GM10847 (cell line): ENCODE results near the gene SOX1.

ENCODE experiments used
- POLR2A ChIP-seq: IDR thresholded peaks from 2 replicates; pipeline ENCODE4 v1.6.1; 2011; ENCODE audit not compliant: insufficient read length; ENCODE audit errors: extremely low read depth

The SOX1 gene

DNA sequence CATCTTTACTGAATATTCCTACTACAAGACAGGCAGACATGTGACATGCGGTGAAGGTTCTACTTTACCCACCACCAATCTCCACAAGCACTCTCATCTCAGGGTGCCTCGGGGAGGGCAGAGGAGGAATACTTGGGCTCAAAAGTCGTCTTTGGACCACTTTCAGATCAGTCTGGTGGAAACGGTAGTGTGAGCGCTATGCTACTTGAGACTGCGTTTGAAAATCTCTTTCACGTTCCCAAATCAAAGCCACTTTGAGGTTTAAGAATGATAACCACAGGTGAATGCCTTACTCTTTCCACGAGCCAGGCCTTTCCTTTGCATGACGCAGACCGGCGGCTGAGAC is 1.5 kb upstream of the SOX1 start:
- no peak for TF ChIP-seq POLR2A

DNA sequence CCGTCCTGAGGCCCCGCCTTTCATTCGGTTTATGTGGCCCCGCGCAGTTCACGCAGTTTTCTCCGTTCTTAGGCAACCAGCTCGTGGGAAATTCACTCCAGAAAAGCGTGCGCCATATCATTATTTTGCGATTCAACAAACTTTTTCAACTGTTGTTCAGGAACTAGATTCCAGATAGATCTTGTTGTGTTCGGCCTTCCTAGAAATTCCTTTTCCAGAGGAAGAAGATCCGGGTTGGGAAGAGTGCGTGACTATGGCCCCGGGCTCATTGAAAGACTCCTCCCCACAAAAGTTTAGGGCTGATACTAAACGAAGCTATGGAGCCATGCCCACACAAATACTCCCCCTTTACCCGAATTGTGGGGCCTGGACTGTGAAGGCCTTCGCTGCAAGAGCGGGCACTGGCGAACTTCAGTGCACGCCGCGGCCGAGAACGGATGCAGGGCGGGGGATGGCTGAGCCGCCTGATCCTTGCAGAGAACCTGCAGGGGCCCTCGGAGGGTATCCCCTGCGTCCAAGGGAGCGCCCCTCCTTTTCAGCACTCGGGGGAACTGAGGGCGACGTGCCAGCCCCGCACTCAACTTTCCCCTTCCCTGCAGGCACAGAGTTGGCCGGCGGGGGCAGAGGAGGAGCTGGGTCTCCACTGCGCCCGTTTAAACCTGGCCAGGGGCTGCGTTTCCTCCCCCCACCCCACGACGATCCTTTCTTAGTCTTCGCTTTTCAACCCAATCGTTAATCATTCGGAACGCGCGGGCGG is 904 bp upstream of the SOX1 start:
- no peak for TF ChIP-seq POLR2A

GRCh38 chr13:112066624-112067004 is 335 bp upstream of the SOX1 start:
- no peak for TF ChIP-seq POLR2A

DNA sequence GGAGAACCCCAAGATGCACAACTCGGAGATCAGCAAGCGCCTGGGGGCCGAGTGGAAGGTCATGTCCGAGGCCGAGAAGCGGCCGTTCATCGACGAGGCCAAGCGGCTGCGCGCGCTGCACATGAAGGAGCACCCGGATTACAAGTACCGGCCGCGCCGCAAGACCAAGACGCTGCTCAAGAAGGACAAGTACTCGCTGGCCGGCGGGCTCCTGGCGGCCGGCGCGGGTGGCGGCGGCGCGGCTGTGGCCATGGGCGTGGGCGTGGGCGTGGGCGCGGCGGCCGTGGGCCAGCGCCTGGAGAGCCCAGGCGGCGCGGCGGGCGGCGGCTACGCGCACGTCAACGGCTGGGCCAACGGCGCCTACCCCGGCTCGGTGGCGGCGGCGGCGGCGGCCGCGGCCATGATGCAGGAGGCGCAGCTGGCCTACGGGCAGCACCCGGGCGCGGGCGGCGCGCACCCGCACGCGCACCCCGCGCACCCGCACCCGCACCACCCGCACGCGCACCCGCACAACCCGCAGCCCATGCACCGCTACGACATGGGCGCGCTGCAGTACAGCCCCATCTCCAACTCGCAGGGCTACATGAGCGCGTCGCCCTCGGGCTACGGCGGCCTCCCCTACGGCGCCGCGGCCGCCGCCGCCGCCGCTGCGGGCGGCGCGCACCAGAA is 1.1 kb downstream of the SOX1 start:
- TF ChIP-seq POLR2A: no peak

DNA sequence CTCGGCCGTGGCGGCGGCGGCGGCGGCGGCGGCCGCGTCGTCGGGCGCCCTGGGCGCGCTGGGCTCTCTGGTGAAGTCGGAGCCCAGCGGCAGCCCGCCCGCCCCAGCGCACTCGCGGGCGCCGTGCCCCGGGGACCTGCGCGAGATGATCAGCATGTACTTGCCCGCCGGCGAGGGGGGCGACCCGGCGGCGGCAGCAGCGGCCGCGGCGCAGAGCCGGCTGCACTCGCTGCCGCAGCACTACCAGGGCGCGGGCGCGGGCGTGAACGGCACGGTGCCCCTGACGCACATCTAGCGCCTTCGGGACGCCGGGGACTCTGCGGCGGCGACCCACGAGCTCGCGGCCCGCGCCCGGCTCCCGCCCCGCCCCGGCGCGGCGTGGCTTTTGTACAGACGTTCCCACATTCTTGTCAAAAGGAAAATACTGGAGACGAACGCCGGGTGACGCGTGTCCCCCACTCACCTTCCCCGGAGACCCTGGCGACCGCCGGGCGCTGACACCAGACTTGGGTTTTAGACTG is 1.7 kb downstream of the SOX1 start:
- no peak for TF ChIP-seq POLR2A

- no peak for TF ChIP-seq POLR2A
These were observed 2.3 kb downstream of the SOX1 start for GRCh38 chr13:112069061-112069844.

GRCh38 chr13:112069845-112070251 is 2.9 kb downstream of the SOX1 start:
- no peak for TF ChIP-seq POLR2A

DNA sequence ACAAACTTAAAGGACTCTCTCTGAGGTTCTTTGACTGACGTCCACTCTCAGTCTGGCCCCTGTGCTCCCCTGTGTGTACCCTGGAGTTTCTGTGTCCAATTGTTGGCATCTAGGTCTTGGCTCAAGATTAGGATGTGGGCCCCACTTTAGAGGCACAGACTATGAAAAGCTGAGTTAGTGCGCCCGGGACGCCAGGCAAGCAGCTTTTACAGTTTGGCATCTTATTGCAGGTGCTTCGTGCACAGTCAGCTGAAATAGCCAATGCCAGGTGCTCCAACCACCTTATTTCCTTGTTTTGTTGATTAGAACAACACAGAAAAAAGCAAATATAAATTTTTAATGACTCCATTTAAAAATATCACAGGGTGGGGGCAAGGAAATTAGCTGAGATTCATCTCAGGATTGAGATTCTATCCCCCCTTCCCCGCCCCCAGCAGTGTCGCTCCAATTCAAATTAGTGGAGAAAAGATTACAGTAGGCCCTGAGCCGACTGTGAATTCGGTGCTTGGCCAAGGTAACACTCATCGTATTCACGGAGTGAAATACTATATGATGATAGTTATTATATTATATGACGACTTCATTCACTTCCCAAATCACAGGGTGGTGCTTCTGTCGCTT is 4.3 kb downstream of the SOX1 start:
- no peak for TF ChIP-seq POLR2A

- no peak for TF ChIP-seq POLR2A
These were observed 5.0 kb downstream of the SOX1 start for GRCh38 chr13:112071723-112072533.

DNA sequence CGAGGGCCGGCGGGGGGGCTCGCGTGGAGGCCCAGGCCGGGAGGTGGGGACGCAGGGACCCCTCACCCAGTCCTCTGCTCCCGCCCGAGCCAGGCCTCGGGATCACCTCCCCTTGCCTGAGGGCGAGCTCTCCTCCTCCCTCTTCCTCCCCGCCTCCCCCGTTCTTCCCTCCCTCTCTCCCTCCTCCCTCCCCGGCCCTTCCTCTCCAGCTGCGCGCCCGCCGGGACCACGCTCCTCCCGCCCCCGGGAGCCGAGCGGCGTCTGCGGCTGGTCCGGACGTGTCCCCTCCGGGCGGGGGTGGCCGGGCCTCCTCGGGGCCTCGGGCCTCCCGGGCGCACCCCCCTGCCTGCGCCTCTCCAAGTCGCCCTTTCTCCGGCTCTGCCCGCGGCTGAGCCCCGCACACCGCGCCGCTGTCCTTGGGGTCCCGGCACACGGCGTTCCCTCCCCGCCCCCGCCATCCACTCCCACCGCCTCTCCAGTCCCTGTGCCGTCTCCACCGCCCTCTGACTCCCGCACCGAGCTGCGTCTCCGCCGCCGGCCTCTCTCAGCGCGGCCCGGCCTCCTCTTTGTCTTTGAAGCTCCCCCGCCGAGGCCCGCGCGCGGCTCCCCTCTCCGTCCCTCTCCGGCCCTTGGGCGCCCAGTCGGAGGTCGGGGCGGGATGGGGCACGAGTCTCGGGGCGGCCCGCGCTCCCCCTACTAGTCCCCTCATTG is 5.7 kb downstream of the SOX1 start:
- TF ChIP-seq POLR2A: no peak

DNA sequence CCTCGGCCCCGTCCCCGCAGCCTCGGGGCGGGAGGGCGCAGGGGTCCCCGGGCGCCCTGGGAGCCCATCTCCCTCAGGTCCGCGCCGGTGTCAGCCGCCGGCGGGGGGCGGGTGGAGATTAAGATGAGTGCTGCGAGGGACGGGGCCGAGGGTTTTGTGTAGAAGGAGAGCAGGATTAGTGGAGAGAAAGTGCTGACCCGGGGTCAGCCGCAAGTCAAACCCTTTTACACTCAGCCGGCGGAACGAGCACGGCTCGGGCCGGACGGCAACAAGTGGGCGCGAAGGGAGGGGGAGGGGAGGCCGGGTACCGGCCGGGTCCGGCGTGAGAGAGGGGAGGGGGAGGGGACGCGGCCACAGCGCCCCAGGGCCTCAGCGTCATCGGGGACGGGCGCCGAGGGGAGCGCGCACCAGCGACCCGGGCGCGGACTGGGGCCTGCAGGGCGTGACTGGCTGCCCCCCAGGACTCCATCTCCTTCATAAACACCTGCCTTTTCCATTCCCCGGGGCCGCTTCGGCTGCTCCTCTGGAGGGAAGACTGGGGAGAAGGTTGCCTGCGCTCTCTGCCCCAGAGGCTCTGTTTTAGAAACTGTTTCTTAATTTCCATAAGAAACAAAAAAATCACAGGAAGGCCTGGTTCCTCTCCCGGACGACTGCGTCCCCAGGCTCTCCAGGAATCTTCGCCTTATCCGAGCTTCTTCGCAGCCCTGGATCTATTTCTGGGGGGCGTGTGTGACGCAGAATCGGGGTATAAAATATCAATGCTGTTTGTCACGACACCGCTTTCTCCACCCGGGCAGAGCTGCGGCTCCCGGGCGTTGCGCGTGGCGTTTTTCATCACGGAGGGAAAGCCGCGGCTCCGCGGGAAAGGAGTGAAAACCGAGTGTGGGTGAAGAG is 6.5 kb downstream of the SOX1 start:
- TF ChIP-seq POLR2A: no peak

DNA sequence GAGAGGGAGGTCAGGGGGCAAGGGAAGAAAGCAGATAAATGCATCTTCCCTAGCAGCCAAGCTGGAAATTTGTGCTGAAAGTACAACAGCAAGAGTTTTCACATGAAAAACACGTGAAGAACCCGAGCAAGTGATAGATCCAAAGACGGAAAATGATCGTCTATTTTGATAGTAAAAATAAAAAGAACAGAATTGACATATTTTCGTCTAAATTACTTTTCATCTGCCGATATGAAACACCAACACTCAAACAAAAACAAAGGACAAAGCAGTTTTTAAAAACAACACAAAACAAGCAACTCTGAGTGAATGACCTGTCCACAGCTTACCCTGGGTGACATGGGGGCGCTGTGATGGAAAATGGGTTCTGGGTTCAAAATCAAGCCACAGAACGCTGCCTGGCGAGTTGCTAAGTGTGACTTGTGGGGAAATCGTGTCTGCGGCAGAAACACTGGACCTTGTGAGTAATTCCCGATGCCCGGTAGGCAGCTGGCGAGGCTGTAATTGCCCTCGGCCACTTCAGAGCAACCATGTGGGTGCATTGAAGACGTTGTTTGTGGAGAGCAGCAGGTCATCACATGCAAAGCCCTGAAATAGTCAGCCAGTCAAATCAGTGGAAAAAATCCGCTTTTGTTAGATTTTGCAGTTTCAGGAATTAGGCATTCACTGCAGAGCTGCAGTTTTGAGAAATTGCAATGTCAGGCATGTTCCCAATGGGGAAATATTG is 7.4 kb downstream of the SOX1 start:
- TF ChIP-seq POLR2A: no peak
